IMR-90 (cell line): ENCODE measurements around the gene RCE1. TPM values are rescaled to one million over a fixed set of nuclear protein-coding genes. Genes with fewer than 3 reads are reported as not detected.

Source experiments
- ATAC-seq: fragments of 200-7000 bp; cut with Tn5 transposase; 2 replicates; pipeline ENCODE4 v1.9.1; 2020; ENCODE audit warnings: low read depth, mild to moderate bottlenecking, moderate library complexity
- BruUV-seq: library from RNA; stranded (reverse); fragments of 400-500 nt; replicated peaks from 2 replicates; lab custom pipeline; 2021; lab: Mats Ljungman, UMichigan
- CTCF ChIA-PET: fragments of 300-600 bp; formaldehyde crosslinking; extraction: SDS; loops from one replicate; lab custom pipeline; 2021; ENCODE audit warnings: antibody characterized with exemption; lab: Yijun Ruan, JAX
- POLR2A ChIA-PET: fragments of 300-600 bp; sonication (Branson Sonifier 250); formaldehyde crosslinking; loops from one replicate; lab custom pipeline; 2022; ENCODE audit warnings: antibody characterized with exemption; ENCODE audit not compliant: unreplicated experiment; lab: Charles Lee
- DNase-seq: peaks from one replicate; pipeline ENCODE4 v3.0.0; 2013
- H2AFZ ChIP-seq: replicated peaks from 2 replicates; pipeline ENCODE3; 2013; ENCODE audit warnings: low read length, mild to moderate bottlenecking; ENCODE audit not compliant: poor library complexity
- H2AK5ac ChIP-seq: 2 replicates; pipeline ENCODE4 v1.6.1; 2013; ENCODE audit warnings: low read depth, low read length, inconsistent platforms
- H2AK9ac ChIP-seq: replicated peaks from 2 replicates; pipeline ENCODE3; 2013; ENCODE audit warnings: mild to moderate bottlenecking, low read depth, low read length, moderate library complexity; ENCODE audit not compliant: poor library complexity
- H2BK120ac ChIP-seq: 2 replicates; pipeline ENCODE4 v1.6.1; 2013; ENCODE audit warnings: low read depth, low read length, inconsistent platforms
- H2BK15ac ChIP-seq: 3 replicates; pipeline ENCODE4 v1.6.1; 2013; ENCODE audit warnings: low read depth, low read length, inconsistent platforms
- H2BK20ac ChIP-seq: 2 replicates; pipeline ENCODE4 v1.6.1; 2013; ENCODE audit warnings: low read depth, mild to moderate bottlenecking, inconsistent platforms, low read length, moderate library complexity
- H2BK5ac ChIP-seq: 2 replicates; pipeline ENCODE4 v1.6.1; 2013; ENCODE audit warnings: mild to moderate bottlenecking, low read depth, low read length, inconsistent platforms; ENCODE audit not compliant: poor library complexity, severe bottlenecking
- H3K14ac ChIP-seq: replicated peaks from 2 replicates; pipeline ENCODE4 v1.6.1; 2013; ENCODE audit warnings: low read depth, low read length, inconsistent platforms
- H3K18ac ChIP-seq: 2 replicates; pipeline ENCODE4 v1.6.1; 2013; ENCODE audit warnings: low read depth, low read length, control low read depth
- H3K23ac ChIP-seq: 2 replicates; pipeline ENCODE4 v1.6.1; 2013; ENCODE audit warnings: low read depth, low read length, inconsistent platforms
- H3K27ac ChIP-seq: 2 replicates; pipeline ENCODE4 v1.5.1; 2013; ENCODE audit warnings: mild to moderate bottlenecking, control low read depth, low read length; ENCODE audit not compliant: insufficient read depth
- H3K27me3 ChIP-seq: 2 replicates; pipeline ENCODE4 v1.6.1; 2013; ENCODE audit warnings: low read length; ENCODE audit not compliant: control insufficient read depth, insufficient read depth
- H3K36me3 ChIP-seq: 2 replicates; pipeline ENCODE4 v1.6.1; 2013; ENCODE audit warnings: low read length, mixed read lengths; ENCODE audit not compliant: control insufficient read depth, insufficient read depth
- H3K4ac ChIP-seq: 2 replicates; pipeline ENCODE4 v1.6.1; 2013; ENCODE audit warnings: low read depth, low read length, inconsistent platforms
- H3K4me1 ChIP-seq: 2 replicates; pipeline ENCODE4 v1.6.1; 2013; ENCODE audit warnings: low read length, mixed read lengths; ENCODE audit not compliant: control insufficient read depth, insufficient read depth
- H3K4me2 ChIP-seq: 2 replicates; pipeline ENCODE4 v1.6.1; 2013; ENCODE audit warnings: low read depth, mild to moderate bottlenecking, control low read depth, low read length, moderate library complexity
- H3K4me3 ChIP-seq: 2 replicates; pipeline ENCODE4 v1.5.1; 2013; ENCODE audit warnings: low read depth, mild to moderate bottlenecking, control low read depth, low read length, moderate library complexity; ENCODE audit not compliant: insufficient read depth
- H3K56ac ChIP-seq: 2 replicates; pipeline ENCODE4 v1.6.1; 2013; ENCODE audit warnings: low read length, inconsistent platforms; ENCODE audit not compliant: insufficient read depth; ENCODE audit errors: extremely low read depth
- H3K79me1 ChIP-seq, 2 experiments: 2 replicates each; pipeline ENCODE4 v1.6.1; 2013; ENCODE audit warnings: low read length in 2 of 2, inconsistent platforms in 1 of 2, low read depth in 1 of 2
- H3K9ac ChIP-seq: 2 replicates; pipeline ENCODE4 v1.6.1; 2013; ENCODE audit warnings: low read depth, low read length, control low read depth
- H3K9me1 ChIP-seq: 2 replicates; pipeline ENCODE4 v1.6.1; 2013; ENCODE audit warnings: low read length, inconsistent platforms; ENCODE audit not compliant: insufficient read depth
- H3K9me3 ChIP-seq: 2 replicates; pipeline ENCODE4 v1.6.1; 2013; ENCODE audit warnings: low read length; ENCODE audit not compliant: control insufficient read depth, insufficient read depth
- H4K20me1 ChIP-seq: 2 replicates; pipeline ENCODE4 v1.6.1; 2013; ENCODE audit warnings: low read length, inconsistent platforms; ENCODE audit not compliant: insufficient read depth
- H4K5ac ChIP-seq: 2 replicates; pipeline ENCODE4 v1.6.1; 2013; ENCODE audit warnings: mild to moderate bottlenecking, low read depth, low read length, control low read depth
- H4K8ac ChIP-seq, 2 experiments: 2 replicates each; pipeline ENCODE4 v1.6.1; 2013; ENCODE audit warnings: low read depth in 2 of 2, low read length in 2 of 2, control low read depth in 1 of 2, inconsistent platforms in 1 of 2
- H4K91ac ChIP-seq: 2 replicates; pipeline ENCODE4 v1.6.1; 2013; ENCODE audit warnings: low read depth, low read length, inconsistent platforms; ENCODE audit not compliant: insufficient read depth
- BHLHE40 ChIP-seq: fragments of 150-350 bp; IDR thresholded peaks from 2 replicates; pipeline ENCODE4 v1.6.1; 2016; ENCODE audit warnings: mild to moderate bottlenecking, low read depth, low read length
- CEBPB ChIP-seq: IDR thresholded peaks from 2 replicates; pipeline ENCODE4 v1.6.1; 2012; ENCODE audit warnings: low read depth, low read length, improper control_type of control experiment
- CHD1 ChIP-seq: IDR thresholded peaks from 2 replicates; pipeline ENCODE4 v1.6.1; 2012; ENCODE audit warnings: low read depth, low read length, improper control_type of control experiment
- CTCF ChIP-seq: conservative IDR thresholded peaks from 2 replicates; pipeline ENCODE4 v1.5.1; 2012; ENCODE audit warnings: mild to moderate bottlenecking, low read depth, low read length, improper control_type of control experiment
- FOS ChIP-seq: fragments of 150-350 bp; IDR thresholded peaks from 2 replicates; pipeline ENCODE4 v1.6.1; 2016; ENCODE audit warnings: low read depth, low read length
- MAFK ChIP-seq: IDR thresholded peaks from 2 replicates; pipeline ENCODE4 v1.6.1; 2012; ENCODE audit warnings: low read depth, low read length, improper control_type of control experiment
- MAZ ChIP-seq: IDR thresholded peaks from 2 replicates; pipeline ENCODE4 v1.6.1; 2012; ENCODE audit warnings: low read depth, mild to moderate bottlenecking, low read length, improper control_type of control experiment, moderate library complexity, borderline replicate concordance
- MXI1 ChIP-seq: IDR thresholded peaks from 2 replicates; pipeline ENCODE4 v1.6.1; 2012; ENCODE audit warnings: low read depth, mild to moderate bottlenecking, low read length, moderate library complexity, borderline replicate concordance
- NFE2L2 ChIP-seq: fragments of 150-350 bp; IDR thresholded peaks from 2 replicates; pipeline ENCODE4 v1.6.1; 2016; ENCODE audit warnings: low read depth, mild to moderate bottlenecking, low read length
- POLR2A ChIP-seq: IDR thresholded peaks from 2 replicates; pipeline ENCODE4 v1.6.1; 2012; ENCODE audit warnings: mild to moderate bottlenecking, low read depth, low read length
- RAD21 ChIP-seq: IDR thresholded peaks from 2 replicates; pipeline ENCODE4 v1.6.1; 2012; ENCODE audit warnings: low read length, improper control_type of control experiment
- RCOR1 ChIP-seq: IDR thresholded peaks from 2 replicates; pipeline ENCODE4 v1.6.1; 2012; ENCODE audit warnings: mild to moderate bottlenecking, low read length, improper control_type of control experiment; ENCODE audit not compliant: insufficient replicate concordance
- RFX5 ChIP-seq: IDR thresholded peaks from 2 replicates; pipeline ENCODE4 v1.8.0; 2012; ENCODE audit warnings: low read depth, mild to moderate bottlenecking, low read length, moderate library complexity
- SMC3 ChIP-seq: fragments of 150-350 bp; IDR thresholded peaks from 2 replicates; pipeline ENCODE4 v1.6.1; 2016; ENCODE audit warnings: low read depth, mild to moderate bottlenecking, antibody characterized with exemption, low read length, moderate library complexity
- USF2 ChIP-seq: fragments of 150-350 bp; IDR thresholded peaks from 2 replicates; pipeline ENCODE4 v1.6.1; 2017; ENCODE audit warnings: mild to moderate bottlenecking, antibody characterized with exemption, low read length, low read depth
- WGBS, 2 experiments: methylation state at CpG; one replicate each; pipeline versions ENCODE4 v1.1.5 to v1.1.7; 2013; ENCODE audit warnings: missing lambda C conversion rate in 2 of 2; ENCODE audit not compliant: insufficient read length in 1 of 2; ENCODE audit errors: extremely low coverage in 2 of 2; 5-methylcytosine and 5-hydroxymethylcytosine counted together
- dilution Hi-C: fragments of 300-500 bp; cut with HindIII; formaldehyde crosslinking; loops from one replicate; pipeline ENCODE4 v1.14.3; 2018; ENCODE audit warnings: low sequenced_read_pairs; ENCODE audit not compliant: unreplicated experiment
- in situ Hi-C: fragments of 300-500 bp; cut with MboI; formaldehyde crosslinking; loops from 3 replicates; pipeline ENCODE4 v1.14.3; 2019; ENCODE audit warnings: low sequenced_read_pairs, inconsistent platforms, mixed read lengths
- intact Hi-C: fragments of 100-400 bp; cut with micrococcal nuclease; formaldehyde crosslinking; loops from 2 replicates; pipeline ENCODE4 v1.10.0; 2022
- polyA plus RNA-seq, 3 experiments: library from polyadenylated mRNA; depleted of rRNA; stranded (reverse); fragments of >200 nt; gene quantifications; 2 replicates each; pipeline ENCODE4 v1.2.3, GENCODE V29; 2012; ENCODE audit warnings: low replicate concordance in 1 of 3
- total RNA-seq: library from RNA; depleted of rRNA; stranded (reverse); fragments of >200 nt; gene quantifications from 2 replicates; pipeline ENCODE4 v1.2.3, GENCODE V29; 2012
- TF ChIP-seq, protein P1 (sequence below): fragments of 150-350 bp; IDR thresholded peaks from 2 replicates; pipeline ENCODE4 v1.6.1; 2016; ENCODE audit warnings: low read depth, mild to moderate bottlenecking, low read length, moderate library complexity, borderline replicate concordance

The RCE1 gene
- total and polyA plus RNA-seq, 2 of the 4 experiments (the other 2 are of a cell fraction): 6.6 to 19.4 TPM

GRCh38 chr11:66810576-66811185 is 32.6 kb upstream of the RCE1 start:
- in situ Hi-C loops (no loop called here), intact Hi-C loops (loop anchor here (10.0 kb wide), 1 partner anchor 56 kb away; no protein-coding TSS in a partner anchor), dilution Hi-C loops (no loop called here)
- ChIA-PET CTCF (interaction anchor here (0.7 kb wide), 1 partner anchor 25 kb away, joined by 6 read pairs; no protein-coding TSS in a partner anchor), POLR2A (no interaction called here)
- ATAC-seq (no peak), DNase-seq (no peak)
- Histone ChIP-seq H3K79me1 (no peaks in the 10 kb centered on the region), H3K14ac (no peak overlapping the region), H3K9ac (no peak overlapping the region), H3K4me3 (no peak overlapping the region), H3K27ac (no peak overlapping the region), H4K8ac (no peak overlapping the region), H4K20me1 (no peaks in the 10 kb centered on the region), H3K56ac (no peak overlapping the region), H2AK5ac (no peak overlapping the region), H3K9me1 (no peaks in the 10 kb centered on the region), H3K4ac (no peak overlapping the region), H2BK5ac (no peak overlapping the region), H4K91ac (no peak overlapping the region), H3K27me3 (no peaks in the 10 kb centered on the region), H3K23ac (no peak overlapping the region), H4K5ac (no peak overlapping the region), H2AK9ac (no peak overlapping the region), H2AFZ (no peak overlapping the region), H2BK120ac (no peak overlapping the region), H3K36me3 (no peaks in the 10 kb centered on the region), H3K4me1 (no peaks in the 10 kb centered on the region), H2BK15ac (no peak overlapping the region), H3K4me2 (no peak overlapping the region), H3K9me3 (no peaks in the 10 kb centered on the region), H3K18ac (no peak overlapping the region), H2BK20ac (no peak overlapping the region)
- WGBS, 2 experiments: no CpG with 5 or more reads among the region's 1 CpG
- no TSS peak for BruUV-seq
- TF ChIP-seq, protein P1, sequence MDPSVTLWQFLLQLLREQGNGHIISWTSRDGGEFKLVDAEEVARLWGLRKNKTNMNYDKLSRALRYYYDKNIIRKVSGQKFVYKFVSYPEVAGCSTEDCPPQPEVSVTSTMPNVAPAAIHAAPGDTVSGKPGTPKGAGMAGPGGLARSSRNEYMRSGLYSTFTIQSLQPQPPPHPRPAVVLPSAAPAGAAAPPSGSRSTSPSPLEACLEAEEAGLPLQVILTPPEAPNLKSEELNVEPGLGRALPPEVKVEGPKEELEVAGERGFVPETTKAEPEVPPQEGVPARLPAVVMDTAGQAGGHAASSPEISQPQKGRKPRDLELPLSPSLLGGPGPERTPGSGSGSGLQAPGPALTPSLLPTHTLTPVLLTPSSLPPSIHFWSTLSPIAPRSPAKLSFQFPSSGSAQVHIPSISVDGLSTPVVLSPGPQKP: no peak
- no peak for TF ChIP-seq CEBPB
- TF ChIP-seq MAZ: no peak
- TF ChIP-seq RCOR1: no peak
- TF ChIP-seq RAD21: no peak
- no peak for TF ChIP-seq POLR2A
- no peak for TF ChIP-seq SMC3
- no peak for TF ChIP-seq CHD1
- TF ChIP-seq RFX5: no peak
- no peak for TF ChIP-seq NFE2L2
- no peak for TF ChIP-seq BHLHE40
- no peak for TF ChIP-seq CTCF
- TF ChIP-seq MAFK: no peak
- TF ChIP-seq MXI1: no peak
- TF ChIP-seq USF2: no peak
- no peak for TF ChIP-seq FOS
